DMS53 treated with DMSO at 0.1 percent for 48 hours (cell line): Measurements from ENCODE around the gene IRGQ.
"Not testable (repeated sequence)": the region's sequence is repeated elsewhere in the genome, so short reads cannot be mapped to it uniquely, and the experiment has no call there.

ENCODE experiments used
- DNase-seq: peaks from one replicate; lab custom pipeline; 2025; ENCODE audit not compliant: unreplicated experiment; lab: John Stamatoyannopoulos, UW

The IRGQ gene, protein sequence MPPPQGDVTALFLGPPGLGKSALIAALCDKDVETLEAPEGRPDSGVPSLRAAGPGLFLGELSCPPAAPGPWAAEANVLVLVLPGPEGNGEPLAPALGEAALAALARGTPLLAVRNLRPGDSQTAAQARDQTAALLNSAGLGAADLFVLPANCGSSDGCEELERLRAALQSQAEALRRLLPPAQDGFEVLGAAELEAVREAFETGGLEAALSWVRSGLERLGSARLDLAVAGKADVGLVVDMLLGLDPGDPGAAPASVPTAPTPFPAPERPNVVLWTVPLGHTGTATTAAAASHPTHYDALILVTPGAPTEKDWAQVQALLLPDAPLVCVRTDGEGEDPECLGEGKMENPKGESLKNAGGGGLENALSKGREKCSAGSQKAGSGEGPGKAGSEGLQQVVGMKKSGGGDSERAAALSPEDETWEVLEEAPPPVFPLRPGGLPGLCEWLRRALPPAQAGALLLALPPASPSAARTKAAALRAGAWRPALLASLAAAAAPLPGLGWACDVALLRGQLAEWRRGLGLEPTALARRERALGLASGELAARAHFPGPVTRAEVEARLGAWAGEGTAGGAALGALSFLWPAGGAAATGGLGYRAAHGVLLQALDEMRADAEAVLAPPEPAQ

DNA sequence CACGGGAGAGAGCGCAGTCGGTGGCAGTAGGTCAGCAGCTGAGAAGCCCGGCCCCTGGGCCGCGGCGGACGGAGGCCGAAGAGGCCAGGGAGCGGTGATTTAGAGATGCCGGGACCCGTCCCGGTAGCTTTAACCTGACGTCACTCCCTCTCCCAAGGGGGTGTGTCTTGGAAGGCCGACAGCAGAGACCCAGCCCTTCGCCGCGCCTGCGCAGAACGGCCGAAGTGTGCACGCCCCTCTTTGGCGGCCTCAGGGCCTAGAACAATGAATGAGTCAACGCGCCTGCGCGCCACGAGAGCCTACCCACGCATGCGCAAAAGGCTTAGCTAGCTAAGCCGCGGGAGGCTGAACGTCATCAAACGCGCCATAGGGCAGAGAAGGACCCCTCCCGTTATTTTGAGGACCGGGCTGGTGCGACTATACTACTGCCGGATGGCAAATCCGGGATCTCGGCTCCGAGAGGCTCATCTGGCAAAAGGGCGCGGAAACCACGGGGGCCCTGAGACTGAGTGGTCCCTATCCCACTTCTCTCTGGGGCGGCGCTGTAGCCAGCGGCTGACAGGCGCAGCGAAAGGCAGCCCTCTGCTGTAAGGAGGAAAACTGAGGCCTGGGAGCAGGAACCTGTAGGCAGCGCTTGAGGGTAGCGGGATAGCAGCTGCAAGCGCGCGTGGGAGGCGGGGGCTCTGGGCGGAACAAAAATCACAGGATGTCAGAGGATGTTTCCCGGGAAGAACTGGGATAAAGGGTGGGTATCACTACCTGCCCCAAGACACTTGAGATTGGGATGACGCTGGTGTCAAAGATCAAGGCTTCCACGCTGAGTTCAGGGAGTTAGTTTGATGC, at the start of gene IRGQ, which contains the start of gene ZNF576:
TSS of gene IRGQ (minus strand) at position 136 of the 843 bp plus-strand sequence. CDS start 796 bp downstream, outside the sequence.
TSS of gene ZNF576 (plus strand) at position 597 of the 843 bp plus-strand sequence. CDS start 514 bp downstream, outside the sequence.
- peak; percentile 99 for DNase-seq

DNA sequence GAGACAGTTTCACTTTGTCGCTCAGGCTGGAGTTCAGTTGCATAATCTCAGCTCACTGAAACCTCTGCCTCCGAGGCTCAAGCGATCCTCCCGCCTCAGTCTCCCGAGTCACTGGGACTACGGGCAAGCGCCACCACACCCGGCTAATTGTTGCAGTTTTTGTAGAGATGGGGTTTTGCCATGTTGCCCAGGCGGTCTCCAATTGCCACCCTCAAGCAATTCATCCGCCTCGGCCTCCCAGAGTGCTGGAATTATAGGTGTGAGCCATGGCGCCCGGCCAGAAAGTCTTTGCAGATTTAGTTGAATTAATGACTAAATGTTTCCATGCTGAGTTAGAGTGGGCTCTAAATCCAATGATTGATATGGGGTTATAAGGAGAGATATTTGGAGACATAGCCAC, 48.2 kb upstream of the IRGQ start:
- DNase-seq: no peak

DNA sequence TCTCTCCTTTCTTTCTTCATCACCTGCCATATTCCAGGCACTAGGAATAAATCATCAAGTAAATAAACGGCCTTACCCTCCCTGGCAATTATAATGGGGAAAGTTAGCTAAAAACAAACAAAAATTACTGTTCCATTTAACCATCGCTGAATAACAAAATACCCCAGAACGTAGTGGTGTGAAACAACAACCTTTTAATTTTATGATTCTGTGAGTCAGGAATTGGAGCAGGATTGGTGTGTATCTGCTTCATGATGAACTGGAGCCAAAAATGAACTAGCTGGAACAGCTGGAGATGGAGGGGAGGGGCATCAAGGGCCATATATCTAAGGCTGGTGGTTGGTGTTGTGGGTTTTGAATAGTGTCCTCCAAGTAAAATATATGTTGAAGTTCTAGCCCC, 47.4 kb upstream of the IRGQ start:
- DNase-seq: no peak

DNA sequence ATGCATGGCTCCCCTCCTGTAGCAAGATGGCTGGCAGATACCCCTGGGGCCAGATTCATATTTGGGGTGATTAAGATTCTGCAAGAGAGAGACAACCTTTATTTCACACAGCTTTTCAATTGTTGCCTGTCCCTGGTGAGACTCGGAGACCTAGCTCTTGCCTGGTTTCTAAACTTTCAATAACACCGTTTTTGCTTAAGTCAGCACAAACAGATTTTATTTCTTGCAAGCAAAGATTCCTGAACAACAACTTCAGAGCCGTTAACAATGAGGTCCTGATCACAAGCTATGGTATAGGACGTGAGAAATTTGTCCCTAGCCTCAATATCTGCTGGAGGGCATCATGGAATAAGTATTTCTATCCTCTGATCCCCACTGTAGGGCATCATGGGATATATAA, 46.6 kb upstream of the IRGQ start:
- DNase-seq: no peak

DNA sequence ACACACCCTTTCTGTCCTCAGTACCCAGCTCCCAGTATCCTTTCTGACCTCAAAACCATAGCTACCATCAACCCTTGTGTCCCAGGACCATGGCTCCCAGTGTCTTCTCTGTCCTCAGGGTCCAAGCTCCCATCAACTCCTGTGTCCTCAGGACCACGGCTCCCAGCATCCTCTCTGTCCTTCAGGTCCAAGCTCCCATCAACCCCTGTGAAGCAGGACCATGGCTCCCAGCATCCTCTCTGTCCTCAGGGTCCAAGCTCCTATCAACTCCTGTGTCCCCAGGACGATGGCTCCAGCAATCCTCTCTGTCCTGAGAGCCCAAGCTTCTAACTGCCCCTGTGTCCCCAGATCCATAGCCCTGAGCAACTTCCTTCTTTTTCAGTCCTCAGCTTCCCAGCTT, 45.4 kb upstream of the IRGQ start:
- DNase-seq: no peak

DNA sequence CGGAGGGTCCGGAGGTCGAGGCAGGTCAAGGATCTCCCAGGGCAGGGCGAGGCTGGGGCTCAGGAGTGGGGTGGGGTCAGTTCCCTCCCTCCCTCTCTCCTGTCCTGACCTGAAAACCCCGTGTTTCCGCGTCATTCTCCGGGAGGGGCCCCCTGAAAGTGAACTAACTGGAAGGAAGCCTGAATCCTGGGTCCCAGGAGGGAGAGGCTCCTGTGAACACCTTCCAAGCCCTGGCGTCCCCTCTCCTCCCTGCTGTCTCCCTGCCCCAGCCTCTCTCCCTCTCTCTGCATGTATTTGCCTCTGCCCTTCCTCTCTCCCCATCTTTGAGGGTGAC, 44.5 kb upstream of the IRGQ start:
- no peak for DNase-seq

DNA sequence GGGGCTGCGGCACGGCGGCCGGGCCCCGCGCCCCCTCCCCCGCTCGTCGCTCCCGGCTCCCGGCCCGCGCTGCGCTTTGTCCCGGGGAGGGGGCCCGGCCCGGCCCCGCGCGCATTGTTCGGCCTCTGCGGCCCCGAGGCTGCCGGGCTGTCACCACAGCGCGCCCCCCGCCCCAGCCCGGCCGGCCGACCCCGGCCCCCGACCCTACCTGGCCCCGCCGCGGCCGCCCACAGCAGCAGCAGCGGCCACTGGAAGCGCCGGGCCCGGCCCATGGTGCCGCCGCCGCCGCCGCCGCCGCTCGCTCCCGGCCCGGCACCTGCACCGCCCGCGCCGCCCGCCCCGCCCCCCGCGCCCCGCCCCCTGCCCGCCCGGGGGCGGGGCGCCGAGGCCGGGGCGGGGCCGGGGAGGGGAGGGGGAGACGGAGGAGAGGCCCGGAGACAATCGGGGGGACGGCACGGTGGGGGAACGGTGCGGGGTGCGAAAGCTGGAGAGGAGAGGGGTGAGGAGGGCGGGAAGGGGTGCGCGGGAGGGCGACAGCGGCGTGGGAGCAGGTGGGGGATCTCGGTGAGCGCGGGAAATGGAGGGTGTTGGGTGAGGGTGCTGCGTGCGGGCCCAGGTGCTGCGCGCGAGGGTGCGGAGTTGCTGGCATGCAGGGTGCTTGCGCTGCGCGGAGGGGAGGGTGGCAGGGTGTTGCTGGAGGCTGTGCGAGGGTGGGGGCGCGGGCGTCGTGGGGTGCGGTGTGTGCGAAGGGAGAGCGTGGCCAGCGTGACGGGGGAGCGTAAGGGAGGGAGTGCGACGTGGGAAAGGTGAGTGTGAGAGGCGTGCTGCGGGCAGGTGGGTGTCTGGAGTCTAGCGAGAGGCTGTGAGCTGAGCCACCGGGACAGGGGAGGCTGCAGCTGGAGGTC, 43.8 kb upstream of the IRGQ start, which contains the start of gene CADM4:
TSS of gene CADM4 (minus strand) at position 332 of the 905 bp plus-strand sequence. CDS start at position 272, 60 bp downstream.
- peak; percentile 19 for DNase-seq

DNA sequence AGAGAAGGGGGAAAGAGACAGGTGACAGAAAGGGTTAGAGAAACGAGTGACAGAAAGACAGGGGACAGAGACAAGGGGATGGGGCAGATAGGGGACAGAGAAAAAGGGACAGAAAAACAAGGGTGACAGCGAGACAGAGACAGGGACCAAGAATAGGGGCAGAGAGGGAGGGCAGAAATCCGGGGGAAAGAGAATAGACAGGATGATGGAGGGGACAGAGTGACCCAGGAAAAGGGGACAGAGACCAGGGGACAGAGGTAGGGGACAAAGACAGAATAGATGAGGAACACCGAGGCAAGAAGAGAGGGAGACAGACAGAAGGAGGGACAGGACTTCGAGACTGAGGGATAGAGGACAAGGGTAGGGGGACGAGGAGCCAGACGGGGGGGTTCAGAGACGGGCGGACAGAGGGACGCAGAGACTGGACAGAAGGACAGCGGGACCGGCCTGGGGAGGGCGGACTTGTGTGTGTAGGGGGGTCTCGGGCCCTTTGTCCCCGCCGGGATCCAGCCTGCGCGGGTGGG, 43.1 kb upstream of the IRGQ start:
- DNase-seq: no peak

DNA sequence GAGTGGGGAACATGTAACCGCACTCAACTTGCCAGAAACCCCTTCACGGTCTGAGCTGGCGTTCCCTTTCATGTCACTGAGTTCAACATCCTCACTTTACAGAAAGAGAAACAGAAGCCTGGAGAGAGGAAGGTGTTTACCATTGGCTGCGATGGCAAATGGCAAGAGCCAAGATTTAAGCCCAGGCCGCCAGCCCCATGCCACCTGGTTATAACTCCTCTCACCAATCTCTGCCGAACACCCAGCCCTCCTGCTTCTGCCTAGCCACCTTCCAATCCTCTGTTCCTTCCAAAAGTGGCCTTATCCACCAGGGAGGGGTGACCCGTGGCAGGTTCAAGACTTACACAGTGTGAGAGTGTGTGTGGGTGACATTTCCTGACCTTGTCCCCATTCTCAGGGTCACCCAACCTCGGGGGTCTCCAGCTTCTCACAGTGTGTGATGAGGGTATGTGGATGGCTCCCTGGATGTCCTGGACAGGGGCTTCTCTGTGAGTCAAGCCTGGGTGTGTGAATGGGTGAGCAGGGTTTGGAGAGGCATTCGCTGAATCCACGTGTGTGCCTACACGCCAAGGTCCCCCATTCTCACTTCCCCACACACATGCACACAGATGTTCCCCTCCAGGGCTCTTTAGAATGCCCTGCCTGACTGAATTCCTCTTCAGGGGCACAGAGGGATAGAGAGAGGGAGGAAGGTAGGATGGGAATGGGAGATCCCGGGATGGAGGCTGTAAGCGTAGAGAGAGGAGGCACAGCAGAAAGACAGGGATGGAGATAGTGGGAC, 42.5 kb upstream of the IRGQ start:
- DNase-seq: no peak

DNA sequence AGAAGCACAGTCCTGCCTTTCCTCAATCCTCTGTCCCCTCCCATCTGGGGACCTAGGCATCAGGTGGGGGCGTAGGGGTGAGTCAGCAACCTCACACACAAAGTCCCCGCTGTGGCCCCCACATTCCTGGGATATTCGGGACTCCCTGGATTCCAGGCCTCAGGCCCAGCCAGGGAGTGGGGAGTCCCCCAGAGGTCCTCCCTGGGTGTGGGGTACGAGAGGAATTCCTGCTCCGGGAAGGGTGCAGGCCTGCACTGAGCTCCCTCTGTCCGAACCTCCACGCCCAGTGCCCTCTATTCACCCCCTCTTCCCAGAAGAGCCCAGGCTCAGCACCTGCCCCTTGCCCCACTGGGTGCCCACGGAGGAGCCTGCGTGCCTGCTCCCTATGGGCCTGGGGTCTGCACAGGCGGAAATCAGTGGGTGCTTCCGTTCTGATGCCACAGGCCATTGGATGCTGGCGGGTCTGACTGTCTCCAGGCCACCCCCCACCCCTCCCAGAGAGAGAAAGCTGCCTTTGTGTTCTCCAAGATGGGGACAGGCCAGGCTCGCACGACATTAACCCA, 40.3 kb upstream of the IRGQ start:
- no peak for DNase-seq

DNA sequence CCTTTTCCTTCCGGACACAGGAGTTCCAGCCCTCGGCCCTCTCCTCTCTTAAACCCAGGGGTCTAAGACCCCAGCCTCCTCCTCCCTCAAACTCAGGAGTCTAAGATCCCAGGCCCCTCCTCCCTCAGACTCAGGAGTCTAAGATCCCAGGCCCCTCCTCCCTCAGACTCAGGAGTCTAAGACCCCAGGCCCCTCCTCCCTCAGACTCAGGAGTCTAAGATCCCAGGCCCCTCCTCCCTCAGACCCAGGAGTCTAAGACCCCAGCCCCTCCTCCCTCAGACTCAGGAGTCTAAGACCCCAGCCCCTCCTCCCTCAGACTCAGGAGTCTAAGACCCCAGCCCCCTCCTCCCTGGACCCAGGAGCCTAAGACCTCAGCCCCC, 39.6 kb upstream of the IRGQ start:
- DNase-seq: not testable (repeated sequence)

DNA sequence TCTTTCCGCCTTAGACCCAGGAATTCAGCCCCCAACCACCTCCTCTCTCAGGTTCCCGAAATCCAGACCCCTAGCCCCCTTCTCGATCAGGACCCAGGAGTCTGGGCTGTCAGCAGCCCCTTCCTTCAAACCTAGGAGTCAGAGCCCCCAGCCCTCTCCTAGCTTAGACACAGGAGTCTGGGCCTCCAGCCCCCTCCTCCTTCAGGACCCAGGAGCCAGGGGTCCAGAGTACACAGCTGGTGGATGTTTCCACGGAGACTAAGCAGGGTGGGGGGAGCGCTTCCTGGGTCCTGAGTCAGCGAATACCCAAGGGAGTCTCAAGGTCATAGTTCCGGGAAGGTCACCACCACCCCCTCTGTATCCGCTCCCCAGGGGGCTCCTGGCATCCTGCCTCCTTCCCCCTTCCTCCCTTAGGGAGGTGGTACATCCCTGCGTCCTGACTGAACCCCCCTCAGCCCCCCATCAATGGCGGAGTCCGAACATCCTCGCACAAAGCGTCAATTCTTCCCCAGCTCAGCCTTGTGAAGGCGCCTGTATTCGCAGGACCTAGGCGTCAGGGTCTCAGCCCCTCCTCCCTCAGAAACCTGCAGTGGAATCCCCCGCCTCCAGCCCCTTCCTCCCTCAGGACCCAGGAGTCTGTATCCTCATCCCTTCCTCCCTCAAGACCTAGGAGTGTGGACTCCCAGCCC, 39.1 kb upstream of the IRGQ start:
- no peak for DNase-seq

DNA sequence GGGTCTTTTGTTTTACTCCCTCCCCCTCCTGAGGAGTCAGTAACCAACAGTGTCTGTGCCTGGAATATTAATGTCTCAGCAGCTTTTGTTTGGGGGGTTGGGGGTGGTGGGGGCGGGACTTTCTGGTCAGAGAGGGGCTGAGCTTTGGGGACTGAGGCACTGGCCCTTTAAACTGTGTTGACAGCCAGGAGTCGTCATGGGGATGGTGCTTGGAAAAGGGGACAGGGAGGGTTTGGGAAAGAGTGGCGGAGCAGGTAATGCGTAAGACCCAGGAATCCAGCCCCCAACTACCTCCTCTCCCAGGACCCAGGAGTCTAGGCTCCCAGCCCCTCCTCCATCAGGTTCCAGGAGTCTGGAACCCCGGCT, 38.6 kb upstream of the IRGQ start:
- no peak for DNase-seq

DNA sequence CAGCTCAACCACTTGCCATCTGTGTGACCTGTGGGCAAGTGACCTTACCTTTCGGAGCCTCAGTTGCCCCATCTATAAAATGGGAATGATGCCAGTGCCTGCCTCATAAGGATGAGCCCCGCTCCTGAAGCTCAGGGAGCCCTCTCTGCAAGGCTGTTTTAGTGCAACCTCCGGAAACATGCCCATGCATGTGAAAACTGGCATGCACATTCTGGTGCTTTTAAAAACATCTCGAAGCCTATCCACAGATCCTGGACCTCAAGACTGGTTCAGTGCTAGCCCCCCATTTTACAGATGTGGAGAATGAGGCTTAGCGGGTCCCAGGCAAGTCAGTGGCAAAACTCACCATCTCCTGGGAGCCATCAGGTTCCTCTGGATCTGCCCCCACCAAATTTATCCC, 38.1 kb upstream of the IRGQ start:
- DNase-seq: no peak

DNA sequence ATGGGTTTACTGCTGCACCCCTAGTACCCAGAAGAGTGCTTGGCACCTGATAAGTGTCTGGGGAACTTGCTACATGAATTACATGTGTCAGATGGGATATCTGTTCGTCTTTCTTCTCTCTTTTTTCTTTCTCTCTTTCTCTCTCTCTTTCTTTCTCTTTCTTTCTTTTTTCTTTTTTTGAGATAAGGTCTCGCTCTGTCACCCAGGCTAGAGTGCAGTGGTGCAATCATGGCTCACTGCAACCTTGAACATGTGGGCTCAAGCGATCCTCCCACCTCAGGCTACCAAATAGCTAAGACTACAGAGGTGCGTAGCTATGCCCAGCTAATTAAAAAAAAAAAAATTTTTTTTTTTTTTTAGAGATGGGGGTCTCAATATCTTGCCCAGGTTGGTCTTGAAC, 37.6 kb upstream of the IRGQ start:
- no peak for DNase-seq

DNA sequence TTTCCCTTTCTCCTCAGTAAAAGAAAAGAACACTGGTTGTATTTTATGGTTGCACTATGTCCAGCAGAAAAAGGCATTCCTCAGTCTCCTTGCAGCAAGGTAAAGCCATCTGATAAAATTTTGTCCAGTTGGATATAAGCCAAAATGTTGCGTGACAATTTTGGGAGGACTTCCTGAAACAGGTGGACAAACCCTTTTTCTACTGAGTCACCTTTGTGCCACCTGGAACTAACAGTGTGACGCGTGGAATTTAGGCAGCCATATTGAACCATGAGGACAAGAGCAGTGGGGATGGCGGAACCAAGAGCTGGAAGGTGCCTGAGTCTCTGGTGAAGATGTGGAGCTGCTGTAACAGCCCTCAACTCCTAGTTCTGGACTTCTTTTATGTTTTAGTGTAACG, 35.6 kb upstream of the IRGQ start:
- no peak for DNase-seq

DNA sequence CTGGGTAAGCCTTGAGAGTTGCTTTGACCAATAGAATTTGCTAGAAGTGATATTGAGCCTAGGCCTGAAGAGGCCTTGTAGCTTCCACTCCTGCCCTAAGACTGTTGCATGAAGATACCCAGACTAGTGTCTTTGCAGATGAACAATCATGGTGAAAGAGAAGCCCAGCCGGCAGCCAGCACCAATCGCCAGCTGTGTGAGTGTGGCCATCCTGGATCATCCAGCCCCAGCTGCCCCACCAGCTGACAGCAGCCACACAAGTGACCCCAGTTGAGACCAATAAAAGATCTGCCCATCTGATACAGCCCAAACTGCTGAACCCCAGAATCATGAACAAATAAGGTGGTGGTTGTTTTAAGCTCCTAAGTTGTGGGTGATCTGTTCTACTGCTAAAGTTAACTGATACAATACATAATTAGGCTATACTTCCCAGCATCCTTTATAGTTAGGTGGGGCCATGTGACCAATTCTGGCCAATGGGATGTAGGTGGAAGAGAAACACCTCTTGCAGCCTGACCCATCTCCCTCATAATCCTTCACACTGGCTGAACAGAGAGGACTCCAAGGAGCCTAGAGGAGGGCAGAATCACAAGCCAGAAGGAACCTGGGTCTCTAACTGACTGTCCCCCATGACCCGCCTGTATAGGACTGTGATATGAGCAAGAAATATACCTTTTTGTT, 32.9 kb upstream of the IRGQ start:
- DNase-seq: no peak

DNA sequence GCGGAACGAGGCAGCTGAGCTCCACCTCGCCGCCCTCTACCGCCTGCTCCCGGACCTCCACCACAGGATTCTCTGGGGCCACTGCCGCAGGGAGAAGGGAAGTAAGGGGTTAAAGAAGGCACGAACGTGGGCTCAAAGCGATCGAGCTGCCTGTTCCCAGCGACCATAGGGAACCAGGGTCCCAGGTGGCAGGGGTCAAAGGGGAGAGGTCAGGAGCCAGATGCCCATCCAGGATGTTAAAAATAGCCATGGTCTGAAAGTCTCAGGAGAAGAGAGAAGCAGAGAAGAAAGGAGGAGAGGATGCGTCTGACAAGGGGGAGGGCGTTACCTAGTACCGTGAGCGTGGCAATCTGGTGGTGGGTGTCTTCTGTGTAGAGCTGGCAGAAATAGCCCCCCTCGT, 30.9 kb upstream of the IRGQ start:
- no peak for DNase-seq
